Measurements from ENCODE around the gene NCK2. TPM values are rescaled to one million over a fixed set of nuclear protein-coding genes. Genes with fewer than 3 reads are reported as not detected.

The NCK2 gene
- total RNA-seq, 1 donor from 2014 or later = 90.0 TPM

GRCh38 chr2:105820151-105820550 lies 75.4 kb downstream of the NCK2 start:
- TF ChIP-seq, protein P1, sequence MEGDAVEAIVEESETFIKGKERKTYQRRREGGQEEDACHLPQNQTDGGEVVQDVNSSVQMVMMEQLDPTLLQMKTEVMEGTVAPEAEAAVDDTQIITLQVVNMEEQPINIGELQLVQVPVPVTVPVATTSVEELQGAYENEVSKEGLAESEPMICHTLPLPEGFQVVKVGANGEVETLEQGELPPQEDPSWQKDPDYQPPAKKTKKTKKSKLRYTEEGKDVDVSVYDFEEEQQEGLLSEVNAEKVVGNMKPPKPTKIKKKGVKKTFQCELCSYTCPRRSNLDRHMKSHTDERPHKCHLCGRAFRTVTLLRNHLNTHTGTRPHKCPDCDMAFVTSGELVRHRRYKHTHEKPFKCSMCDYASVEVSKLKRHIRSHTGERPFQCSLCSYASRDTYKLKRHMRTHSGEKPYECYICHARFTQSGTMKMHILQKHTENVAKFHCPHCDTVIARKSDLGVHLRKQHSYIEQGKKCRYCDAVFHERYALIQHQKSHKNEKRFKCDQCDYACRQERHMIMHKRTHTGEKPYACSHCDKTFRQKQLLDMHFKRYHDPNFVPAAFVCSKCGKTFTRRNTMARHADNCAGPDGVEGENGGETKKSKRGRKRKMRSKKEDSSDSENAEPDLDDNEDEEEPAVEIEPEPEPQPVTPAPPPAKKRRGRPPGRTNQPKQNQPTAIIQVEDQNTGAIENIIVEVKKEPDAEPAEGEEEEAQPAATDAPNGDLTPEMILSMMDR (IDR thresholded peaks at IDR 0.05; ENCODE audit: insufficient read depth, low read length, severe bottlenecking) = no peak
- H3K4me3 ChIP-seq (ENCODE audit: low read depth, low read length) = no peak overlapping the region
- no peaks in the 10 kb centered on the region for H3K27me3 ChIP-seq (ENCODE audit: control insufficient read depth, insufficient read depth, low read length)
- FAIRE-seq = no peak
- DNase-seq (ENCODE audit: low read depth) = no peak
- H3K36me3 ChIP-seq (ENCODE audit: control insufficient read depth, insufficient read depth, low read length) = peaks cover 3% of the 10 kb centered on the region

- DNase-seq (ENCODE audit: low read depth) (no peak), FAIRE-seq (no peak)
- TF ChIP-seq, protein P1 (IDR thresholded peaks at IDR 0.05; ENCODE audit: insufficient read depth, low read length, severe bottlenecking) = no peak
- Histone ChIP-seq H3K4me3 (ENCODE audit: low read depth, low read length) (no peak overlapping the region), H3K27me3 (ENCODE audit: control insufficient read depth, insufficient read depth, low read length) (no peaks in the 10 kb centered on the region), H3K36me3 (ENCODE audit: control insufficient read depth, insufficient read depth, low read length) (peaks cover 3% of the 10 kb centered on the region)
Observed at GRCh38 chr2:105820691-105821090, 76.0 kb downstream of the NCK2 start.

DNA sequence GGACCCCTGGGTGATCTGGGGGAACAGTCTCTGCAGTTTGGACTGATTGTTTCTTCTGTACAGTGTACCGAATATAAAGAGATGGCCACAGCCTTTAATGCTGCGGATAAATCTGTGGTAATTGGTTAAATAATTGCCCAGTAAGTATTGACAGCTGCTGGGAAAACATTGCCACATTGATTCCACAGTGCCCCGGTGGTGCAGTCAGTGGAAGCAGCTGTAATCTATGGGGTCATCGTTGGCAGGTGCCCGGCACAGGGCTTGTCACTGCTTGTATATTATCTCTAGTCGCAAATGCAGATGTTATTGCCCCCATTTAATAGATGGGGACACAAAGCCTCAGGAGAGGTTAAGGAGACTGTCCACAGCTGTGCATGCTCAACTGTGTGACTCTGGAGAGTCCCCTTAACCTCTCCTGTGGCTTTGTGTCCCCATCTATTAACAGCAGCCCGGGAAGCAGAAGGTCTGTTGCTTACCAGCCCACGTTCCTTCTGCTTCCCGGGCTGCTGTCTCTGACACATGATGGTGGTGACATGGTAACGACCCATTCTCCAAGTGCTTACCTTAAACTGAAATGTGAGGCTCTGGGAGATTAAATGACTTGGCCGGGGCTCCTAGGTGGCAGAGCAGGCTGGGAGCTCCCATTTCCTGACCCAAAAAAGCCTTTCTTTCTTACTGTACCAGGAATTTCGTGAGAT lies 76.9 kb downstream of the NCK2 start:
- TF ChIP-seq, protein P1 (IDR thresholded peaks at IDR 0.05; ENCODE audit: insufficient read depth, low read length, severe bottlenecking) = no peak
- Histone ChIP-seq H3K4me3 (ENCODE audit: low read depth, low read length) (no peak overlapping the region), H3K36me3 (ENCODE audit: control insufficient read depth, insufficient read depth, low read length) (peaks cover 5% of the 10 kb centered on the region), H3K27me3 (ENCODE audit: control insufficient read depth, insufficient read depth, low read length) (no peaks in the 10 kb centered on the region)
- FAIRE-seq (no peak), DNase-seq (ENCODE audit: low read depth) (no peak)

DNA sequence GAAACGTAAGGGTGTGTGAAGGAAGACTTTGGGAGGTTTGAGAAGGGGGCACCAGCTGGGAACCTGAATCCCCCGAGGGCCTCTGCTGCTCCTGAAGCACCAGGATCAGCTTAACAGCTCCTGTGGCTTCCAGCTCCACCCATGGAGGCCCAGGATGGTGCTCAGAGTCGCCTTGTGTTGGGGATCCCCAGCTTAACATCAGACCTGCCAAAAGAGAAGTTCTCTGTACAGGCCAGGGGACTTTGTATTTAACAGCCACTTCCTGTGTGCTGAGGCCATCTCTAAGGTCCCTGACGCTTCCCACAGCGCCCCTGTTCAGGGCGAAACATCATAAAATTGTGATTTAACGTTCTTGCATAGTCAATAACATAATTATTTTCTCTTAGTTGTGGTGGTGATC lies 77.5 kb downstream of the NCK2 start:
- TF ChIP-seq, protein P1 (IDR thresholded peaks at IDR 0.05; ENCODE audit: insufficient read depth, low read length, severe bottlenecking) = no peak
- H3K36me3 ChIP-seq (ENCODE audit: control insufficient read depth, insufficient read depth, low read length) = peaks cover 5% of the 10 kb centered on the region
- no peak overlapping the region for H3K4me3 ChIP-seq (ENCODE audit: low read depth, low read length)
- H3K27me3 ChIP-seq (ENCODE audit: control insufficient read depth, insufficient read depth, low read length) = no peaks in the 10 kb centered on the region
- FAIRE-seq = no peak
- DNase-seq (ENCODE audit: low read depth) = no peak

DNA sequence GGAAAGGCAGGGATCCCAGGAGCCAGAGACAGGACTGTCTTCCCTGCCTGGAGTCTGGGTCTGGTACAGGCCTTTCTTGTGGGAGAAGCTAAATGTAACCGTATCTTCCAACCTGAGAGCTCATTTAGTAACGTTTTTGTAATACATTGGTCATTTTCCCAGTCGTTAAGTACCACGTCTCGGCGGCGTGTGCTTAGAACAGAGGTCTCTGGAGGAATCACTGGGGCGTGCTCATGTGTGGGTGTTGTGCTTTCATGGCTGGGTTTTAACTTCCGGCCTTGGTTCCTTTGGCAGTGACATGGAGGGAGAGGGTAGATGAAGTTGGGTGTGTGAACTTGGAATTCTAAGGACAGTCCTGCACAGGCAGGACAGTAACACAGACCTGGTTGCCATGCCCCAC lies 79.7 kb downstream of the NCK2 start:
- Histone ChIP-seq H3K27me3 (ENCODE audit: control insufficient read depth, insufficient read depth, low read length) (no peaks in the 10 kb centered on the region), H3K36me3 (ENCODE audit: control insufficient read depth, insufficient read depth, low read length) (peaks cover 5% of the 10 kb centered on the region), H3K4me3 (ENCODE audit: low read depth, low read length) (no peak overlapping the region)
- TF ChIP-seq, protein P1 (IDR thresholded peaks at IDR 0.05; ENCODE audit: insufficient read depth, low read length, severe bottlenecking) = no peak
- no peak for FAIRE-seq
- DNase-seq (ENCODE audit: low read depth) = no peak

Data from bronchial epithelial cell (primary cell).